Measurements from ENCODE around the gene PANK4.
A peak's percentile ranks its signal among the peaks of the same experiment; 100 is the strongest.
"Not testable (repeated sequence)": the region's sequence is repeated elsewhere in the genome, so short reads cannot be mapped to it uniquely, and the experiment has no call there.

PANK4 gene

GRCh38 chr1:2525920-2526823 lies at the start of gene PANK4:
Gene PANK4 (minus strand): TSS chr1:2526596. CDS start chr1:2526587, 9 bp downstream.
- peak; percentile 81 for DNase-seq (ENCODE audit: low read depth)

- no peak for DNase-seq (ENCODE audit: low read depth)
Observed at GRCh38 chr1:2574350-2574749, 48.0 kb upstream of the PANK4 start.

GRCh38 chr1:2573250-2573920 lies 47.0 kb upstream of the PANK4 start:
- no peak for DNase-seq (ENCODE audit: low read depth)

- DNase-seq (ENCODE audit: low read depth), result no peak
Observed at GRCh38 chr1:2571348-2571747, 45.0 kb upstream of the PANK4 start.

- no peak for DNase-seq (ENCODE audit: low read depth)
Observed at GRCh38 chr1:2570332-2570731, 43.9 kb upstream of the PANK4 start.

- not testable (repeated sequence) for DNase-seq (ENCODE audit: low read depth)
Observed at GRCh38 chr1:2569703-2570102, 43.3 kb upstream of the PANK4 start.

- no peak for DNase-seq (ENCODE audit: low read depth)
Observed at GRCh38 chr1:2569060-2569459, 42.7 kb upstream of the PANK4 start.

GRCh38 chr1:2568187-2568816 lies 41.9 kb upstream of the PANK4 start:
- DNase-seq (ENCODE audit: low read depth), result not testable (repeated sequence)

- DNase-seq (ENCODE audit: low read depth), result no peak
Observed at GRCh38 chr1:2567083-2567679, 40.8 kb upstream of the PANK4 start.

- DNase-seq (ENCODE audit: low read depth), result no peak
Observed at GRCh38 chr1:2566101-2567045, 40.0 kb upstream of the PANK4 start.

- no peak for DNase-seq (ENCODE audit: low read depth)
Observed at GRCh38 chr1:2564815-2565374, 38.5 kb upstream of the PANK4 start.

GRCh38 chr1:2564006-2564814 lies 37.8 kb upstream of the PANK4 start:
- DNase-seq (ENCODE audit: low read depth), result no peak

GRCh38 chr1:2563205-2563604 lies 36.8 kb upstream of the PANK4 start:
- DNase-seq (ENCODE audit: low read depth), result no peak

- DNase-seq (ENCODE audit: low read depth), result no peak
Observed at GRCh38 chr1:2561898-2562895, 35.8 kb upstream of the PANK4 start.

- DNase-seq (ENCODE audit: low read depth), result no peak
Observed at GRCh38 chr1:2561446-2561845, 35.0 kb upstream of the PANK4 start.

GRCh38 chr1:2560299-2561073 lies 34.1 kb upstream of the PANK4 start:
- no peak for DNase-seq (ENCODE audit: low read depth)

GRCh38 chr1:2559509-2560298 lies 33.3 kb upstream of the PANK4 start:
- DNase-seq (ENCODE audit: low read depth), result no peak
